K562 (cell line): Measurements from ENCODE around the gene ZNF516. TPM values are rescaled to one million over a fixed set of nuclear protein-coding genes. Genes with fewer than 3 reads are reported as not detected.

Source experiments
- ATAC-seq: fragments of 200-7000 bp; cut with Tn5 transposase; 3 replicates; pipeline ENCODE4 v1.9.1; 2020; ENCODE audit warnings: moderate library complexity
- BruUV-seq: library from RNA; stranded (reverse); fragments of 400-500 nt; replicated peaks from 2 replicates; lab custom pipeline; 2021; lab: Mats Ljungman, UMichigan
- CTCF ChIA-PET: fragments of 300-600 bp; formaldehyde crosslinking; extraction: SDS; loops from one replicate; lab custom pipeline; 2021; ENCODE audit warnings: low intra/inter-chr PET ratio; lab: Yijun Ruan, JAX
- POLR2A ChIA-PET: fragments of 300-600, 350-650 bp; sonication (Branson Sonifier 250); formaldehyde crosslinking; extraction: SDS; loops from one replicate; lab custom pipeline; 2021; ENCODE audit warnings: antibody characterized with exemption, inconsistent platforms; lab: Yijun Ruan, JAX
- DNase-seq, 4 experiments: peaks; one replicate each; pipeline versions ENCODE4 v3.0.0 to v3.0.0-alpha.2; 2011 to 2018; ENCODE audit warnings: low spot score in 3 of 4, mixed read lengths in 3 of 4; ENCODE audit errors: extremely low read depth in 1 of 4
- FAIRE-seq: peaks from 2 replicates; lab custom pipeline; 2011; peaks lifted over from hg19 to GRCh38; lab: Jason Lieb, UNC
- H2AFZ ChIP-seq: 2 replicates; pipeline ENCODE4 v1.6.0; 2011; ENCODE audit warnings: low read depth, low read length, control low read depth, inconsistent platforms
- H3K27ac ChIP-seq: fragments of 200-600 bp; 3 replicates; pipeline ENCODE4 v1.8.0; 2011; ENCODE audit warnings: low read depth, mild to moderate bottlenecking, control low read depth, inconsistent platforms, low read length, moderate library complexity, mixed read lengths; ENCODE audit errors: extremely low read depth
- H3K27me3 ChIP-seq, 2 experiments: fragments of 300-600 bp in 1 of 2; 2 replicates in 1 of 2; 3 replicates in 1 of 2; pipeline versions ENCODE4 v1.6.0 to v1.8.0; 2011; ENCODE audit warnings: inconsistent platforms in 2 of 2, low read length in 2 of 2, mild to moderate bottlenecking in 1 of 2, mixed read lengths in 1 of 2, moderate library complexity in 1 of 2; ENCODE audit not compliant: control insufficient read depth in 2 of 2, insufficient read depth in 2 of 2
- H3K36me3 ChIP-seq: fragments of 300-600 bp; 3 replicates; pipeline ENCODE4 v1.8.0; 2011; ENCODE audit warnings: mild to moderate bottlenecking, low read length, inconsistent platforms; ENCODE audit not compliant: control insufficient read depth, insufficient read depth
- H3K4me1 ChIP-seq, 2 experiments: fragments of 200-600 bp in 1 of 2; replicated peaks in 1 of 2; 2 replicates in 1 of 2; 3 replicates in 1 of 2; pipeline versions ENCODE4 v1.5.1 to v1.8.0; 2011; ENCODE audit warnings: inconsistent platforms in 2 of 2, low read length in 2 of 2, mild to moderate bottlenecking in 1 of 2, mixed read lengths in 1 of 2, moderate library complexity in 1 of 2; ENCODE audit not compliant: control insufficient read depth in 2 of 2, insufficient read depth in 2 of 2
- H3K4me2 ChIP-seq: 2 replicates; pipeline ENCODE4 v1.6.1; 2011; ENCODE audit warnings: low read length, control low read depth, inconsistent platforms, mixed read lengths; ENCODE audit not compliant: insufficient read depth
- H3K4me3 ChIP-seq: fragments of 200-600 bp; sonication (generic), shearing (Covaris generic); 2 replicates; pipeline ENCODE4 v1.5.1; 2016; ENCODE audit warnings: control low read depth, inconsistent platforms
- H3K79me2 ChIP-seq: fragments of 200-600 bp; 3 replicates; pipeline ENCODE4 v1.8.0; 2011; ENCODE audit warnings: low read length, inconsistent platforms; ENCODE audit not compliant: control insufficient read depth, insufficient read depth
- H3K9ac ChIP-seq, 2 experiments: 2 replicates each; pipeline versions ENCODE4 v1.6.0 to v1.6.1; 2011; ENCODE audit warnings: low read depth in 2 of 2, low read length in 2 of 2, control low read depth in 1 of 2, inconsistent platforms in 1 of 2, mild to moderate bottlenecking in 1 of 2, mixed read lengths in 1 of 2; ENCODE audit not compliant: insufficient read depth in 1 of 2
- H3K9me1 ChIP-seq: one replicate; pipeline ENCODE4 v1.6.0; 2011; ENCODE audit warnings: inconsistent platforms, mild to moderate bottlenecking, low read length, moderate library complexity; ENCODE audit not compliant: control insufficient read depth, insufficient read depth
- H3K9me3 ChIP-seq: replicated peaks from 2 replicates; pipeline ENCODE4 v1.5.1; 2011; ENCODE audit warnings: low read depth, low read length, inconsistent platforms; ENCODE audit not compliant: control insufficient read depth, insufficient read depth
- H4K20me1 ChIP-seq: replicated peaks from 2 replicates; pipeline ENCODE4 v1.6.1; 2011; ENCODE audit warnings: low read length, inconsistent platforms, mixed read lengths; ENCODE audit not compliant: control insufficient read depth, insufficient read depth
- BRD4 ChIP-seq: fragments of 200-600 bp; sonication (generic); IDR thresholded peaks from 2 replicates; pipeline ENCODE4 v1.6.1; 2017; ENCODE audit warnings: inconsistent platforms
- CBX1 ChIP-seq: sonication (generic); IDR thresholded peaks from 2 replicates; pipeline ENCODE4 v1.6.1; 2016; ENCODE audit warnings: antibody characterized with exemption, low read depth, mild to moderate bottlenecking
- E2F1 ChIP-seq: sonication (generic); formaldehyde crosslinking; IDR thresholded peaks from 2 replicates; pipeline ENCODE4 v1.8.1; 2023; ENCODE audit warnings: mild to moderate bottlenecking, missing genetic modification reagents, moderate library complexity
- ESRRA ChIP-seq: fragments of 450-650 bp; IDR thresholded peaks from 2 replicates; pipeline ENCODE4 v1.6.1; 2014; ENCODE audit warnings: low read depth, mild to moderate bottlenecking, moderate library complexity, borderline replicate concordance
- MAFG ChIP-seq: fragments of 450-650 bp; conservative IDR thresholded peaks from 2 replicates; pipeline ENCODE4 v1.6.1; 2016; ENCODE audit warnings: missing genetic modification characterization, missing compliant biosample characterization
- MCM2 ChIP-seq: fragments of 450-650 bp; IDR thresholded peaks from 2 replicates; pipeline ENCODE4 v1.6.1; 2017; ENCODE audit warnings: low read depth, mild to moderate bottlenecking
- PCBP1 ChIP-seq: fragments of 200-400 bp; formaldehyde crosslinking; IDR thresholded peaks from 2 replicates; pipeline ENCODE4 v1.6.1; 2018; ENCODE audit warnings: mild to moderate bottlenecking, low read depth, low read length; ENCODE audit not compliant: poor library complexity, severe bottlenecking
- PPARD ChIP-seq: fragments of 250-450 bp; sonication (Bioruptor Pico); IDR thresholded peaks from 2 replicates; pipeline ENCODE4 v1.8.0; 2022; ENCODE audit warnings: inconsistent platforms, mild to moderate bottlenecking, moderate library complexity
- RBM25 ChIP-seq: fragments of 200-400 bp; formaldehyde crosslinking; IDR thresholded peaks from 2 replicates; pipeline ENCODE4 v1.6.1; 2018; ENCODE audit warnings: low read length, low read depth, moderate library complexity; ENCODE audit not compliant: severe bottlenecking
- SUPT5H ChIP-seq: fragments of 450-650 bp; IDR thresholded peaks from 2 replicates; pipeline ENCODE4 v1.6.1; 2016
- TAL1 ChIP-seq: fragments of 450-650 bp; IDR thresholded peaks from 2 replicates; pipeline ENCODE4 v1.6.1; 2016; ENCODE audit warnings: mild to moderate bottlenecking
- ZNF224 ChIP-seq: sonication (generic); formaldehyde crosslinking; IDR thresholded peaks from 2 replicates; pipeline ENCODE4 v1.8.0; 2022; ENCODE audit warnings: mild to moderate bottlenecking, missing genetic modification reagents
- ZNF282 ChIP-seq: sonication (generic); formaldehyde crosslinking; IDR thresholded peaks from 2 replicates; pipeline ENCODE4 v1.8.1; 2023; ENCODE audit warnings: missing genetic modification reagents
- WGBS: fragments of 100-300 bp; shearing (Covaris generic); methylation state at CpG from one replicate; pipeline ENCODE4 v1.1.6; 2016; ENCODE audit warnings: low coverage, mixed read lengths; ENCODE audit not compliant: insufficient coverage; ENCODE audit errors: missing lambda C conversion rate; 5-methylcytosine and 5-hydroxymethylcytosine counted together
- in situ Hi-C: fragments of 300-500 bp; cut with MboI; formaldehyde crosslinking; loops from 4 replicates; pipeline ENCODE4 v1.15.0; 2018; ENCODE audit warnings: inconsistent platforms, mixed read lengths
- intact Hi-C: fragments of 100-400 bp; cut with micrococcal nuclease; formaldehyde crosslinking; loops from 2 replicates; pipeline ENCODE4 v1.14.2; 2022
- polyA plus RNA-seq, 8 experiments: library from polyadenylated mRNA; depleted of rRNA in 4 of 8; stranded (reverse) in 5 of 8; unstranded in 3 of 8; fragments of >200 nt; fragmentation: Nextera tagmentation in 2 of 8; fragmentation: Illumina TruSeq in 1 of 8; extraction: Ambion mirVana in 2 of 8; extraction: Trizol in 1 of 8; gene quantifications; 2 replicates each; pipeline versions ENCODE4 v1.2.1 to v1.2.3, GENCODE V29; 2011 to 2014; ENCODE audit warnings: inconsistent platforms in 1 of 8, missing spikeins in 1 of 8
- total RNA-seq, 7 experiments: library from RNA; depleted of rRNA in 6 of 7; stranded (reverse); fragments of >200 nt in 6 of 7; fragmentation: Illumina TruSeq in 2 of 7; extraction: Trizol in 2 of 7; gene quantifications; 2 replicates each; pipeline versions ENCODE4 v1.2.1 to v1.2.3, GENCODE V29; 2011 to 2021; ENCODE audit warnings: low replicate concordance in 1 of 7
- TF ChIP-seq, protein P1 (sequence below): fragments of 450-650 bp; formaldehyde crosslinking; IDR thresholded peaks from 2 replicates; pipeline ENCODE4 v1.4.0; 2020; ENCODE audit warnings: mild to moderate bottlenecking, moderate library complexity
- TF ChIP-seq, protein P2 (sequence below): fragments of 450-650 bp; IDR thresholded peaks from 2 replicates; pipeline ENCODE4 v1.6.1; 2014; ENCODE audit warnings: low read depth, mild to moderate bottlenecking, moderate library complexity, borderline replicate concordance
- TF ChIP-seq, protein P3 (sequence below): fragments of 450-650 bp; IDR thresholded peaks from 2 replicates; pipeline ENCODE4 v1.6.1; 2016; ENCODE audit warnings: missing biosample characterization, missing genetic modification characterization
- TF ChIP-seq, protein P4 (sequence below): fragments of 450-650 bp; formaldehyde crosslinking; IDR thresholded peaks from 2 replicates; pipeline ENCODE4 v1.4.0; 2022; ENCODE audit warnings: missing genetic modification characterization

Gene ZNF516
- total and polyA plus RNA-seq, 9 of the 15 experiments (the other 6 are each of a cell fraction or from before 2014, with no cell fraction given), result 0.04 to 0.20 (median 0.08) TPM; not detected in 3

DNA sequence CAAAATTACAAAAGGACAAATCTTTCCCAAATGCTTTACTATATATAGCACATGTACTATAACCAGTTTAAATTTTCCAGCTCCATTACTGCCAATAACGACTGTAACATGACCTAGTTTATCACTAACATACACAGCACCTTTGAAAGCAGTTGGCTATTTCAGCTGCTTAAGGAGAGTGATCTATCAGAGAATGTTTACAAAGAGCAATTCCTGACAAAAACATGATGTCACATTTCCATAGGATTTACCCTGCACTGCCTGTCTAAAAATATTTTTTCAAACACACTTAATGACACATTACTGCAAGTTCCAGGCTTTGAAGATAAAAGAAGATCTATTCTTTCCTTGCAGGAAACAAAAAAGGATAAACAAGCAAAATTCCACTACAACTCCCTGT, 40.6 kb downstream of the ZNF516 start (continued):
- no peak for TF ChIP-seq ZNF282 (CRISPR knock-in tag)
- TF ChIP-seq PPARD, result no peak
- TF ChIP-seq MCM2, result no peak
- TF ChIP-seq MAFG, result no peak
- no peak for TF ChIP-seq E2F1 (CRISPR knock-in tag)
- TF ChIP-seq ZNF224 (CRISPR knock-in tag), result no peak
- TF ChIP-seq, all 486 proteins: peak for 0

DNA sequence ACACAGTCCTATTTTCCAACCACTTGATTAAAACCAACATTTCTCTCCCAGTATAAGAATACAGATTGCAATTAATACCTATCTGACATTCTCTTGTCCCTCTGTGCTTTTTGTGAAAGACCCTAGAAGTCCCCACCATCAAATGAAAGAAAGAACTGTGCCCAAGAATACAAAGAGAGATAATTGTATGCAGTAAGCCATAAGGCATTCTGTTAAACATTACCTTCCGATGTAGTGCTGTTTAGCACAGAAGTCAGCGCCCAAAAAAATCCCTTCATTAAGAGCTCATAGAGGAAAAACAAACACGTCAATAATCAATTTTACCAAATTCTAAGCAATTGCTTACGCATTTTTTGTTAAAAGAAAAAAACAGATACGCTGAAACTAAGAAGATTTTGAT, 41.1 kb downstream of the ZNF516 start:
- no peaks in the 10 kb centered on the region for H4K20me1 ChIP-seq
- H3K4me2 ChIP-seq, result no peak overlapping the region
- intact Hi-C loops (no loop called here), in situ Hi-C loops (no loop called here)
- no peaks in the 10 kb centered on the region for H3K36me3 ChIP-seq
- peaks cover 2 to 31% of the 10 kb centered on the region in 2 experiments; a peak in 3 of 5 replicates for H3K27me3 ChIP-seq
- no peaks in the 10 kb centered on the region for H3K79me2 ChIP-seq
- no peak overlapping the region for H2AFZ ChIP-seq
- ChIA-PET POLR2A (no interaction called here), CTCF (no interaction called here)
- no peaks in the 10 kb centered on the region for H3K4me1 ChIP-seq
- FAIRE-seq (no peak), ATAC-seq (no peak), DNase-seq (no peak)
- no peak overlapping the region for H3K4me3 ChIP-seq
- WGBS, result 0% methylated on average over 4 of the region's 5 CpGs
- H3K9ac ChIP-seq, result no peak overlapping the region
- no peaks in the 10 kb centered on the region for H3K9me1 ChIP-seq
- BruUV-seq, result no TSS peak
- no peak overlapping the region for H3K27ac ChIP-seq
- H3K9me3 ChIP-seq, result no peaks in the 10 kb centered on the region
- TF ChIP-seq ESRRA (no peak), CBX1 (no peak), RBM25 (no peak), PCBP1 (no peak), SUPT5H (no peak), TAL1 (no peak), BRD4 (no peak)
- TF ChIP-seq, protein P1, sequence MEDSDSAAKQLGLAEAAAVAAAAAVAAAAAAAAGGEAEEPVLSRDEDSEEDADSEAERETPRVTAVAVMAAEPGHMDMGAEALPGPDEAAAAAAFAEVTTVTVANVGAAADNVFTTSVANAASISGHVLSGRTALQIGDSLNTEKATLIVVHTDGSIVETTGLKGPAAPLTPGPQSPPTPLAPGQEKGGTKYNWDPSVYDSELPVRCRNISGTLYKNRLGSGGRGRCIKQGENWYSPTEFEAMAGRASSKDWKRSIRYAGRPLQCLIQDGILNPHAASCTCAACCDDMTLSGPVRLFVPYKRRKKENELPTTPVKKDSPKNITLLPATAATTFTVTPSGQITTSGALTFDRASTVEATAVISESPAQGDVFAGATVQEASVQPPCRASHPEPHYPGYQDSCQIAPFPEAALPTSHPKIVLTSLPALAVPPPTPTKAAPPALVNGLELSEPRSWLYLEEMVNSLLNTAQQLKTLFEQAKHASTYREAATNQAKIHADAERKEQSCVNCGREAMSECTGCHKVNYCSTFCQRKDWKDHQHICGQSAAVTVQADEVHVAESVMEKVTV (CRISPR knock-in tag), result no peak
- TF ChIP-seq, protein P2, sequence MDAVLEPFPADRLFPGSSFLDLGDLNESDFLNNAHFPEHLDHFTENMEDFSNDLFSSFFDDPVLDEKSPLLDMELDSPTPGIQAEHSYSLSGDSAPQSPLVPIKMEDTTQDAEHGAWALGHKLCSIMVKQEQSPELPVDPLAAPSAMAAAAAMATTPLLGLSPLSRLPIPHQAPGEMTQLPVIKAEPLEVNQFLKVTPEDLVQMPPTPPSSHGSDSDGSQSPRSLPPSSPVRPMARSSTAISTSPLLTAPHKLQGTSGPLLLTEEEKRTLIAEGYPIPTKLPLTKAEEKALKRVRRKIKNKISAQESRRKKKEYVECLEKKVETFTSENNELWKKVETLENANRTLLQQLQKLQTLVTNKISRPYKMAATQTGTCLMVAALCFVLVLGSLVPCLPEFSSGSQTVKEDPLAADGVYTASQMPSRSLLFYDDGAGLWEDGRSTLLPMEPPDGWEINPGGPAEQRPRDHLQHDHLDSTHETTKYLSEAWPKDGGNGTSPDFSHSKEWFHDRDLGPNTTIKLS, result no peak
- TF ChIP-seq, protein P3, sequence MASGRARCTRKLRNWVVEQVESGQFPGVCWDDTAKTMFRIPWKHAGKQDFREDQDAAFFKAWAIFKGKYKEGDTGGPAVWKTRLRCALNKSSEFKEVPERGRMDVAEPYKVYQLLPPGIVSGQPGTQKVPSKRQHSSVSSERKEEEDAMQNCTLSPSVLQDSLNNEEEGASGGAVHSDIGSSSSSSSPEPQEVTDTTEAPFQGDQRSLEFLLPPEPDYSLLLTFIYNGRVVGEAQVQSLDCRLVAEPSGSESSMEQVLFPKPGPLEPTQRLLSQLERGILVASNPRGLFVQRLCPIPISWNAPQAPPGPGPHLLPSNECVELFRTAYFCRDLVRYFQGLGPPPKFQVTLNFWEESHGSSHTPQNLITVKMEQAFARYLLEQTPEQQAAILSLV (tag), result no peak
- TF ChIP-seq, protein P4, sequence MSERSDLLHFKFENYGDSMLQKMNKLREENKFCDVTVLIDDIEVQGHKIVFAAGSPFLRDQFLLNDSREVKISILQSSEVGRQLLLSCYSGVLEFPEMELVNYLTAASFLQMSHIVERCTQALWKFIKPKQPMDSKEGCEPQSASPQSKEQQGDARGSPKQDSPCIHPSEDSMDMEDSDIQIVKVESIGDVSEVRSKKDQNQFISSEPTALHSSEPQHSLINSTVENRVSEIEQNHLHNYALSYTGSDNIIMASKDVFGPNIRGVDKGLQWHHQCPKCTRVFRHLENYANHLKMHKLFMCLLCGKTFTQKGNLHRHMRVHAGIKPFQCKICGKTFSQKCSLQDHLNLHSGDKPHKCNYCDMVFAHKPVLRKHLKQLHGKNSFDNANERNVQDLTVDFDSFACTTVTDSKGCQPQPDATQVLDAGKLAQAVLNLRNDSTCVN (CRISPR knock-in tag), result no peak
